Sigmoid colon (tissue), 7 donors: ENCODE data around the gene NPR1. TPM values are rescaled to one million over a fixed set of nuclear protein-coding genes. Genes with fewer than 3 reads are reported as not detected.

ENCODE experiments used
- DNase-seq: peaks from one replicate; pipeline ENCODE4 v3.0.0-alpha.2; 2019
- H3K27ac ChIP-seq, 4 donors: fragments of 200-600 bp; sonication (generic); one replicate each; pipeline ENCODE4 v1.5.1; 2016 to 2019; ENCODE audit warnings: mild to moderate bottlenecking in 1 of 4
- H3K27me3 ChIP-seq, 3 donors: fragments of 200-600 bp; sonication (generic); one replicate each; pipeline ENCODE4 v1.5.1; 2019; ENCODE audit warnings: mild to moderate bottlenecking in 1 of 3
- H3K36me3 ChIP-seq, 4 donors: fragments of 200-600 bp; sonication (generic); one replicate each; pipeline ENCODE4 v1.5.1; 2016 to 2019
- H3K4me1 ChIP-seq, 4 donors: fragments of 200-600 bp; sonication (generic); one replicate each; pipeline ENCODE4 v1.5.1; 2017 to 2019
- H3K4me3 ChIP-seq, 4 donors: fragments of 200-600 bp; sonication (generic); one replicate each; pipeline ENCODE4 v1.5.1; 2017 to 2019; ENCODE audit warnings: mild to moderate bottlenecking in 2 of 4, moderate library complexity in 1 of 4
- H3K9me3 ChIP-seq, 4 donors: fragments of 200-600 bp in 3 of 4; sonication (generic) in 3 of 4; one replicate each; pipeline versions ENCODE4 v1.5.1 to v1.6.1; 2013 to 2019
- CTCF ChIP-seq, 4 experiments: fragments of 450-650 bp in 3 of 4; fragments of 200-600 bp in 1 of 4; IDR thresholded peaks; one replicate each; pipeline ENCODE4 v1.5.1; 2016 to 2019; ENCODE audit warnings: antibody characterized with exemption in 4 of 4, mild to moderate bottlenecking in 3 of 4, moderate library complexity in 2 of 4
- EP300 ChIP-seq, 4 donors: sonication (generic); formaldehyde crosslinking; IDR thresholded peaks; one replicate each; pipeline ENCODE4 v1.6.1; 2017; ENCODE audit warnings: antibody characterized with exemption in 4 of 4
- POLR2A ChIP-seq, 2 donors: fragments of 450-650 bp; IDR thresholded peaks; one replicate each; pipeline ENCODE4 v1.6.1; 2016; ENCODE audit warnings: antibody characterized with exemption in 2 of 2, mild to moderate bottlenecking in 2 of 2, moderate library complexity in 2 of 2
- POLR2AphosphoS5 ChIP-seq, 4 donors: sonication (generic); formaldehyde crosslinking; IDR thresholded peaks; one replicate each; pipeline ENCODE4 v1.6.1; 2017; ENCODE audit warnings: antibody characterized with exemption in 4 of 4
- WGBS, 2 donors: extraction: QIAGEN DNeasy Blood & Tissue Kit; methylation state at CpG; one replicate each; pipeline ENCODE4 v1.1.7; 2013; 5-methylcytosine and 5-hydroxymethylcytosine counted together
- intact Hi-C: fragments of 100-400 bp; cut with DNase I; formaldehyde crosslinking; loops from one replicate; pipeline ENCODE4 v1.15.1; 2023
- polyA plus RNA-seq, 3 donors: library from polyadenylated mRNA; stranded (reverse); fragments of 200-250 nt; gene quantifications; one replicate each; pipeline ENCODE4 v1.2.3, GENCODE V29; 2013
- total RNA-seq, 4 donors: library from RNA; depleted of rRNA; stranded (reverse); fragments of >200 nt; gene quantifications; one replicate each; pipeline ENCODE4 v1.1.0, GENCODE V29; 2016
- donor health status: healthy with polysubstance abuse.
- donor health status: Bipolar disorder and iron deficiency.
- donor health status: healthy.

The NPR1 gene
- total and polyA plus RNA-seq, 7 donors = 0.23 to 36.2 (median 11.1) TPM

GRCh38 chr1:153673511-153673910 lies 5.0 kb upstream of the NPR1 start:
- WGBS, 2 donors = 94 to 95% methylated on average over 2 of the region's 2 CpGs
- intact Hi-C loops = no loop called here
- peaks cover 0 to 32% (median 26%) of the 10 kb centered on the region in 4 donors for H3K4me1 ChIP-seq
- TF ChIP-seq EP300 (IDR thresholded peaks at IDR 0.05) (no peak), POLR2A (IDR thresholded peaks at IDR 0.05) (no peak), POLR2AphosphoS5 (IDR thresholded peaks at IDR 0.05) (no peak), CTCF (IDR thresholded peaks at IDR 0.05) (no peak)
- H3K9me3 ChIP-seq = no peaks in the 10 kb centered on the region
- H3K27ac ChIP-seq = no peak overlapping the region
- DNase-seq = no peak
- H3K36me3 ChIP-seq = peaks cover 0 to 7% (median 5%) of the 10 kb centered on the region in 4 donors
- no peak overlapping the region for H3K4me3 ChIP-seq
- H3K27me3 ChIP-seq = peaks cover 0 to 22% (median 7%) of the 10 kb centered on the region in 3 donors

- Histone ChIP-seq H3K36me3 (no peaks in the 10 kb centered on the region), H3K27ac (peak overlapping the region; percentile 22 to 76 (median 49)), H3K27me3 (peaks cover 0 to 57% (median 30%) of the 10 kb centered on the region in 3 donors), H3K4me3 (peak overlapping the region; percentile 37 to 57 (median 49)), H3K9me3 (no peaks in the 10 kb centered on the region), H3K4me1 (peaks cover 0 to 29% (median 26%) of the 10 kb centered on the region in 4 donors)
- 3 to 5% methylated on average over 29 of the region's 29 CpGs for WGBS, 2 donors
- TF ChIP-seq POLR2AphosphoS5 (IDR thresholded peaks at IDR 0.05) = no peak
- TF ChIP-seq CTCF (IDR thresholded peaks at IDR 0.05) = peak; percentile 80 to 94 (median 83)
- no peak for DNase-seq
- intact Hi-C loops = loop anchor here (1.0 to 2.0 kb wide), 3 partner anchors 71 to 309 kb away; partner anchors contain the start of genes RAB13 and SLC27A3
Observed at GRCh38 chr1:153677718-153678518, 570 bp upstream of the NPR1 start.

DNA sequence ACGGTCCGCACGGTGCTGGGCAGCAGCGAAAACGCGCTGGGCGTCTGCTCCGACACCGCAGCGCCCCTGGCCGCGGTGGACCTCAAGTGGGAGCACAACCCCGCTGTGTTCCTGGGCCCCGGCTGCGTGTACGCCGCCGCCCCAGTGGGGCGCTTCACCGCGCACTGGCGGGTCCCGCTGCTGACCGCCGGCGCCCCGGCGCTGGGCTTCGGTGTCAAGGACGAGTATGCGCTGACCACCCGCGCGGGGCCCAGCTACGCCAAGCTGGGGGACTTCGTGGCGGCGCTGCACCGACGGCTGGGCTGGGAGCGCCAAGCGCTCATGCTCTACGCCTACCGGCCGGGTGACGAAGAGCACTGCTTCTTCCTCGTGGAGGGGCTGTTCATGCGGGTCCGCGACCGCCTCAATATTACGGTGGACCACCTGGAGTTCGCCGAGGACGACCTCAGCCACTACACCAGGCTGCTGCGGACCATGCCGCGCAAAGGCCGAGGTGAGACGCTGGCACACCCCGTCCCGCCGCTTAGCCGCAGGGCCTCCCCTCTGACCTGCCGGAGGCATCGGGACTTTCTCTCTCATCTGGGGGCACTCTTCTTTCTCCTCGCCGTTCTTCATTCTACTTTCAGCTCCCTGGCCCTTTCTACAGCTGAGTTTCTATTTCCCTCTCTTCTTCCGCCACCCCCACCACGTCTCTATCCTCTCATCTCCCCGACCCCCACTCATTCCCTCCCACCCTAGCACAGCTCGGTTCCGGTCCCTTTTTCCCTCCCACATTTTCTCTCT lies 1.0 kb downstream of the NPR1 start:
- H3K27ac ChIP-seq = peak overlapping the region; percentile 8 to 76 (median 49)
- H3K4me1 ChIP-seq = peaks cover 0 to 29% (median 26%) of the 10 kb centered on the region in 4 donors
- peak overlapping the region; percentile 37 to 57 (median 49) for H3K4me3 ChIP-seq
- WGBS, 2 donors = 2% methylated on average over 73 of the region's 73 CpGs
- DNase-seq = no peak
- H3K27me3 ChIP-seq = peaks cover 0 to 57% (median 30%) of the 10 kb centered on the region in 3 donors
- H3K36me3 ChIP-seq = no peaks in the 10 kb centered on the region
- no peaks in the 10 kb centered on the region for H3K9me3 ChIP-seq
- intact Hi-C loops = no loop called here
- no peak for TF ChIP-seq POLR2A (IDR thresholded peaks at IDR 0.05)
- TF ChIP-seq EP300 (IDR thresholded peaks at IDR 0.05) = no peak
- no peak for TF ChIP-seq CTCF (IDR thresholded peaks at IDR 0.05)
- no peak for TF ChIP-seq POLR2AphosphoS5 (IDR thresholded peaks at IDR 0.05)

DNA sequence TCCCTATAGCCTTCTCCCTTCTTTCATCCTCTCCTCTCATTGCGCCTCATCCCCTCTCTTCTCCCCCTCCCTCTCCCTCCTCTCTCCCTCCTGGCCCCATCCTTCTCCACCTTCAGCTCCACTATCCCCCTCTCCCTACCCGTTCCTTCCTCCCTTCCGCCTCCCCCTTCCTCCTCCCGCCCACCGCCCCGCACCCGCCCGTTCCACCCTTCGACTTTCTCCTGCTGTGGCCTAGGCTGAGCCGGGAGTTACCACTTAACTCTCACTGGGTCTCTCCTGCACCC lies 1.6 kb downstream of the NPR1 start:
- TF ChIP-seq POLR2AphosphoS5 (IDR thresholded peaks at IDR 0.05) (no peak), EP300 (IDR thresholded peaks at IDR 0.05) (no peak), POLR2A (IDR thresholded peaks at IDR 0.05) (no peak), CTCF (IDR thresholded peaks at IDR 0.05) (no peak)
- H3K27ac ChIP-seq = peak overlapping the region in 3 of 4 donors; percentile 44 to 76 (median 54)
- H3K27me3 ChIP-seq = peaks cover 0 to 57% (median 30%) of the 10 kb centered on the region in 3 donors
- no peaks in the 10 kb centered on the region for H3K9me3 ChIP-seq
- peak overlapping the region; percentile 37 to 57 (median 49) for H3K4me3 ChIP-seq
- WGBS, 2 donors = 28 to 33% methylated on average over 10 of the region's 10 CpGs
- H3K4me1 ChIP-seq = peaks cover 0 to 29% (median 26%) of the 10 kb centered on the region in 4 donors
- H3K36me3 ChIP-seq = no peaks in the 10 kb centered on the region
- intact Hi-C loops = no loop called here
- no peak for DNase-seq
